Measurements from ENCODE around the gene LSR. TPM values are rescaled to one million over a fixed set of nuclear protein-coding genes. Genes with fewer than 3 reads are reported as not detected.

Gene LSR
- total RNA-seq, 1 experiment from 2014 or later, result 152 TPM

DNA sequence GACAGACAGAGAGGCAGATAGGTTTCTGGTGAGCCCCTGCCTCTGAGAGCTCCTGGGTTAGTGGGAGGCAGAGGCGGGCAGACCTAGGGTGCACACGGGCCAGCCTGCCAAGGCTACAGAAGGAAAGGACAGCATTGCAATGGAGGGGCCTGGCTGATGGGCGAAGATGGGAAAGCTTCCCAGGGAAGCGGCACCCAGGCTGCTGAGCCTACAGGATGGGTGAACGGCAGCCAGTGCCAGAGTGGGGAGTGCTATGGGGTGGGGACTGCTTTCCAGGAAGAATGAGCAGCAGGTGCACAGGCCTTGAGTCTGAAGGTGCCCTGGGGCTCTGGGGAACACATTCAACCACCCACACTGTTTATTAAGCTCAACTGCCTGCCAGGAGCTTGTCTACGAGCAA is 42.5 kb downstream of the LSR start:
- no peak overlapping the region for H4K8ac ChIP-seq (replicated peaks; ENCODE audit: insufficient read length, low read depth, low read length)
- H3K18ac ChIP-seq (ENCODE audit: insufficient read length, low read depth, low read length), result no peak overlapping the region
- no peak overlapping the region for H4K5ac ChIP-seq (ENCODE audit: insufficient read length, low read depth, low read length)
- H3K56ac ChIP-seq (ENCODE audit: insufficient read length, low read depth, low read length), result no peak overlapping the region
- H2AFZ ChIP-seq (ENCODE audit: low read length), result no peak overlapping the region
- H3K4me3 Mint-ChIP-seq, result no peak overlapping the region
- H2BK20ac ChIP-seq (ENCODE audit: low read depth, low read length, poor library complexity, severe bottlenecking), result no peak overlapping the region
- H3K27ac ChIP-seq (ENCODE audit: insufficient read length, low read depth, low read length), result no peak overlapping the region
- H2BK5ac ChIP-seq (ENCODE audit: insufficient read length, low read length), result no peak overlapping the region
- no peak overlapping the region; a peak in 1 of 7 replicates for H3K27ac Mint-ChIP-seq
- H3K9me3 ChIP-seq (ENCODE audit: control insufficient read depth, low read depth, low read length), result no peaks in the 10 kb centered on the region
- H3K9ac ChIP-seq (ENCODE audit: extremely low read depth, insufficient read length, low read length), result no peak overlapping the region
- peaks cover 9% of the 10 kb centered on the region for H3K27me3 Mint-ChIP-seq (ENCODE audit: low read depth)
- peaks cover 17 to 25% of the 10 kb centered on the region in 2 experiments for H3K4me1 Mint-ChIP-seq
- no peak overlapping the region for H2AK5ac ChIP-seq (ENCODE audit: insufficient read length, low read length)
- H4K91ac ChIP-seq (ENCODE audit: insufficient read length, low read depth, low read length), result no peak overlapping the region
- TF ChIP-seq CTCF (conservative IDR thresholded peaks at IDR 0.05), result no peak
- H3K4ac ChIP-seq (ENCODE audit: low read depth, low read length), result no peak overlapping the region
- H2BK12ac ChIP-seq (ENCODE audit: insufficient read length, low read depth, low read length), result no peak overlapping the region
- H3T11ph ChIP-seq (ENCODE audit: low read length), result no peak overlapping the region
- H3K4me1 ChIP-seq (ENCODE audit: insufficient read depth, low read length), result no peaks in the 10 kb centered on the region
- H3K23ac ChIP-seq (ENCODE audit: insufficient read length, low read depth, low read length), result no peak overlapping the region
- no peaks in the 10 kb centered on the region for H3K27me3 ChIP-seq (ENCODE audit: insufficient read depth, low read length)
- H3K36me3 Mint-ChIP-seq (ENCODE audit: insufficient read depth in 1 of 3, low read depth in 3 of 3), result no peaks in the 10 kb centered on the region
- no peak for DNase-seq
- H3K23me2 ChIP-seq (ENCODE audit: insufficient read length, low read depth, low read length, poor library complexity, severe bottlenecking), result no peaks in the 10 kb centered on the region
- no peak overlapping the region for H3K14ac ChIP-seq (ENCODE audit: insufficient read depth, low read length)
- no peaks in the 10 kb centered on the region for H3K79me1 ChIP-seq (ENCODE audit: insufficient read depth, low read depth, low read length, poor library complexity, severe bottlenecking)
- no peaks in the 10 kb centered on the region for H4K20me1 ChIP-seq (ENCODE audit: control insufficient read depth, insufficient read depth, insufficient read length)
- H3K4me2 ChIP-seq (ENCODE audit: insufficient read depth, insufficient read length, low read length), result no peak overlapping the region
- H2BK120ac ChIP-seq (ENCODE audit: low read depth, low read length, poor library complexity, severe bottlenecking), result no peak overlapping the region
- no peaks in the 10 kb centered on the region for H3K79me2 ChIP-seq (ENCODE audit: insufficient read depth, low read length)
- WGBS (ENCODE audit: extremely low coverage, insufficient read length, low lambda C conversion rate), result no CpG with 5 or more reads among the region's 6 CpGs
- no peak overlapping the region for H2BK15ac ChIP-seq (ENCODE audit: low read depth, low read length)
- no peaks in the 10 kb centered on the region for H3K9me3 Mint-ChIP-seq
